ENCODE results near the gene FOXJ1. TPM values are rescaled to one million over a fixed set of nuclear protein-coding genes. Genes with fewer than 3 reads are reported as not detected.

The FOXJ1 gene
- total and polyA plus RNA-seq, 2 experiments from 2014 or later: 0.12 to 0.18 TPM

DNA sequence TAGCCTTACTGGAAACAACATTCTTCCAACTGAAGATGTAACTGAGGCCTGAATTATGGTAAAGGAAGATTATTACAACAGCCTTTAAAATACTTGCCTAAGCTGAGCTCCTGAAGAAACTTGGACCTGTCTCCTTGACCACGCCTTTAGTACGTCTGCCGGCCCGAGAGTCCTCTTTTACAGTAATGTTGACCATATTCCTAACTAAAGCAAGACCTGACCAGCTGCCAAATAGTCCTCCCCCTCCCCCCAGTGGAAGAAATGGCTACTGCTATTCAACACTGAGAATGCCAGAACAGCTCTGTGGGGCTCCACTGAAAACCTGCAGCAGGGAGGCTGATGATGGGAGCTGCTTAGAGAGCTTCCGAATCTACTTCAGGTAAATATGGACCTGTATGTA lies 12.6 kb upstream of the FOXJ1 start:
- peak; percentile 42 for TF ChIP-seq CTCF (IDR thresholded peaks at IDR 0.05; ENCODE audit: low read depth, low read length)
- Histone ChIP-seq H3K4me1 (ENCODE audit: low read depth) (no peaks in the 10 kb centered on the region), H3K36me3 (no peaks in the 10 kb centered on the region), H3K4me3 (no peak overlapping the region), H3K27ac (no peak overlapping the region), H3K27me3 (no peaks in the 10 kb centered on the region), H3K9me3 (ENCODE audit: low read depth) (no peaks in the 10 kb centered on the region)
- peak in 1 of 2 donors; percentile 58 for DNase-seq (ENCODE audit: low read depth in 1 of 2, low spot score in 1 of 2)

DNA sequence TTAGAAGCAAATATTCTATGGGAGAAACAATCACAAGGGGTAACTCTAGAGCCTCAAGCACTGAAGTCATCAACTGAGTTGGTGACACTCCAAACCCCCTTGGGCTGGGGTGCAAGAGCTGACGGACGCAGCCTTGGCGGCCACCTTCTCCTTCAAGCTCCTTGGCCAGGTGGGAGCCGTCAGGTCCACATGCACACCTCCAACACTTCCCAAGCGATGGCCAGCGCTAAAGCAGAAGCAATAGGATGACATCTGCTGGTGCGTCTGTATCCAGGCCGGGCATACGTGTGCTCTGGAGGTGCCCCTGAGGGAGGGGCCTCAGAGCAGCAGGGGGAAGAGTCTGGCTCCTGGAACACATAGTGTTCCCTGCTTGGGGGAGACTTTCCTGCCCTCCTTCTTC lies 12.2 kb upstream of the FOXJ1 start:
- no peak overlapping the region for H3K27ac ChIP-seq
- no peaks in the 10 kb centered on the region for H3K27me3 ChIP-seq
- DNase-seq (ENCODE audit: low read depth in 1 of 2, low spot score in 1 of 2): no peak
- H3K36me3 ChIP-seq: no peaks in the 10 kb centered on the region
- TF ChIP-seq CTCF (IDR thresholded peaks at IDR 0.05; ENCODE audit: low read depth, low read length): no peak
- H3K4me3 ChIP-seq: no peak overlapping the region
- no peaks in the 10 kb centered on the region for H3K4me1 ChIP-seq (ENCODE audit: low read depth)
- H3K9me3 ChIP-seq (ENCODE audit: low read depth): no peaks in the 10 kb centered on the region

DNA sequence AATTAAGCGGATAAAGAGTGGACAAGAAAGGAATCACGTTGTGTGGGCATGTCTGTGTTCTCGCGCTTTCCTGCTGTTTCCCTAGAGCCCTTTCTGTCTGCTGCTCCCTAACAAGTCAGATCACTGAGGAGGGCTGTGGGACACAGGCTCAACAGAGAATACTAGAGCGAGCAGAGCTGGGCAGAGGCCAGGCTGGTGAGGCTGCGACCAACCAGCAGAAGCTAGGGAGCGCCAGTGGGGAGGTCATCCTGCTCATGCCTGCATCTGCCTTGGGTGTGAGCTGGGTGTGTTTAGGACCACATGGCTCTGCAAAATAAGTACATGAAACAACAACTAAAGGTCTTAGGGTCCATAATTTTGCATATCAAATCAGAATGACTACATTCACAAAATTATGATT lies 11.5 kb upstream of the FOXJ1 start:
- no peaks in the 10 kb centered on the region for H3K4me1 ChIP-seq (ENCODE audit: low read depth)
- TF ChIP-seq CTCF (IDR thresholded peaks at IDR 0.05; ENCODE audit: low read depth, low read length): no peak
- H3K36me3 ChIP-seq: no peaks in the 10 kb centered on the region
- H3K27me3 ChIP-seq: no peaks in the 10 kb centered on the region
- H3K4me3 ChIP-seq: no peak overlapping the region
- H3K27ac ChIP-seq: no peak overlapping the region
- H3K9me3 ChIP-seq (ENCODE audit: low read depth): no peaks in the 10 kb centered on the region
- no peak for DNase-seq (ENCODE audit: low read depth in 1 of 2, low spot score in 1 of 2)

DNA sequence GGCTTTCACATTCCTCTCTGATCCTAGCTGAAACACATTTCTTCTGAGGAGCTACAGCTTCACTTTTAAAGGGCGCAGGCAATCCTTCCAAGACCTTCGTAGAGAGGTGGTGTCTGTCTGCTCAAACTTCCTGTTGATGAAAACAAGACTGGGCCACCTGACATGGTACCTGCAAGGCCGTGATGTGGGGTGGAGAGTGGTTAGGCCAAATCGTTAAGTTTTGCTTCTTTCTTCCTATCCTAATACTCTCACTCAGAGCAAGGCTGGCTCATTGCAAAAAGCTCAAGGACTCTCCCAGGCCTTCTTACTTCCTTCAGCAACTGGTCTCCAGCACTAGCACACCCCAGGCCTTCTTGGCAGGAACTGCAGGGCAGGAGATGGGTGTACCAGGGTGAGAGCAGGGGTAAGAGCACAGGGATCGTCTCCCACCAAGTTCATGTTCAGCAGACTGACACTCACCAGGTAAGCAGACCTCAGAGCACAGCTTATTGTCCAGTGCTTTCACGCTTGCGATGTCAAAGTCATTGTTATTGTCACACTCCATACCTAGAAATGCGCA lies 10.9 kb upstream of the FOXJ1 start:
- no peaks in the 10 kb centered on the region for H3K27me3 ChIP-seq
- no peaks in the 10 kb centered on the region for H3K36me3 ChIP-seq
- no peaks in the 10 kb centered on the region for H3K9me3 ChIP-seq (ENCODE audit: low read depth)
- no peaks in the 10 kb centered on the region for H3K4me1 ChIP-seq (ENCODE audit: low read depth)
- TF ChIP-seq CTCF (IDR thresholded peaks at IDR 0.05; ENCODE audit: low read depth, low read length): no peak
- no peak overlapping the region for H3K4me3 ChIP-seq
- DNase-seq (ENCODE audit: low read depth in 1 of 2, low spot score in 1 of 2): no peak
- no peak overlapping the region for H3K27ac ChIP-seq

DNA sequence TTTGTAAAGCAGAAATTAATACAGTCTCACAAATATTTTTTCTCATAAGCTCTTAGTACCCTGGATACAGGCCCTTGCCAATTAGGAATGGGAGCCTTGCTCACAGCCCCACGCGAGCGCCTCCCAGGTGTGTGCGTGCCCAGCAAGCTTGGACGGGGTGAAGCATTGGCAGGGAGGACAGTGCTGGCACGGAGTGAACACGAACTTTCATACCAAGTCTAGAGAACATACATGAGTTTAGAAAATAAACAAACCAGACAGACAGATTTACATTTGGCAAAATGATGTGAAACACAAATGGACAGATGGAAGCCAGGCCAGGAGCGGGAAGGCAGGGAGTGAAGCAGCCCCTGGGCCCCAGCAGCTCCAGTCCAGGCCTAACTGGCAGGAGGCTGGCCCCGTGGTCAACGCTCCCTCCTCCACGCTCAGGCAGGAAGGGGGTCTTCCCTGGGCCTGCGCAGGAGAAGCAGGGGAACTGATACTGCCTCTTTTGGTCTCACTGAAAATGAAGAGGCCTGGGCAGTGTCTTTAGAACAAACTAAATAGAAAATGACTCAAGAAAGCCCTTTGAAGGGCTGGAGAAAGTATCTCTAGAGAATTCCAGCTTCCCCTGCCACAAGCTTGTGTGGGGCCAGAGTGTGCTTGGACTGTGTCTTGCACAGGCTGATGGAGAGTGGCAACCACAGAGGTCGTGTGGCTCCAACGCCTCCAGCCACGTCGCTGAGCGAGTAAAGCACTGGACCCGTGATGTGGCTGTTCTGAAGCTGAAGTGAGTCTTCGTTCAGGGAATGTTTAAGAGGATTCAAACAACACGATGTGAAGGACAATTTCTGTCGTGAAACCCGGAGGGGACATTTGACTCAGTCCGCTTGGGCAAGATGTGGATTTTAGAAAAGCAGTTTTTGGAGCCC lies 9.9 kb upstream of the FOXJ1 start:
- H3K9me3 ChIP-seq (ENCODE audit: low read depth): no peaks in the 10 kb centered on the region
- no peak for DNase-seq (ENCODE audit: low read depth in 1 of 2, low spot score in 1 of 2)
- no peaks in the 10 kb centered on the region for H3K4me1 ChIP-seq (ENCODE audit: low read depth)
- no peak overlapping the region for H3K27ac ChIP-seq
- no peaks in the 10 kb centered on the region for H3K27me3 ChIP-seq
- H3K4me3 ChIP-seq: no peak overlapping the region
- TF ChIP-seq CTCF (IDR thresholded peaks at IDR 0.05; ENCODE audit: low read depth, low read length): no peak
- no peaks in the 10 kb centered on the region for H3K36me3 ChIP-seq

Measured in cardiac muscle cell (in vitro differentiated cells and primary cell).